Smooth muscle cell (in vitro differentiated cells): ENCODE data around the gene CDHR3. TPM values are rescaled to one million over a fixed set of nuclear protein-coding genes. Genes with fewer than 3 reads are reported as not detected.

Experiments
- DNase-seq: peaks from one replicate; lab custom pipeline; 2025; ENCODE audit not compliant: unreplicated experiment; lab: John Stamatoyannopoulos, UW
- H2AFZ ChIP-seq: fragments of 200-600 bp; sonication (generic); 2 replicates; pipeline ENCODE4 v1.6.0; 2016; ENCODE audit warnings: antibody characterized with exemption, low read depth, mild to moderate bottlenecking
- H3F3A ChIP-seq: fragments of 200-600 bp; sonication (generic); 2 replicates; pipeline ENCODE4 v1.6.0; 2017; ENCODE audit warnings: antibody characterized with exemption, low read depth
- H3K27ac ChIP-seq: fragments of 200-600 bp; sonication (generic); 2 replicates; pipeline ENCODE4 v1.5.1; 2016; ENCODE audit warnings: low read depth, mild to moderate bottlenecking
- H3K27me3 ChIP-seq: fragments of 200-600 bp; sonication (generic); 2 replicates; pipeline ENCODE4 v1.6.1; 2016; ENCODE audit warnings: low read depth, mild to moderate bottlenecking
- H3K36me3 ChIP-seq: fragments of 200-600 bp; sonication (generic); 2 replicates; pipeline ENCODE4 v1.5.1; 2016; ENCODE audit warnings: low read depth
- H3K4me1 ChIP-seq: fragments of 200-600 bp; sonication (generic); 2 replicates; pipeline ENCODE4 v1.5.1; 2016; ENCODE audit warnings: low read depth
- H3K4me2 ChIP-seq: fragments of 200-600 bp; sonication (generic); 2 replicates; pipeline ENCODE4 v1.6.0; 2016; ENCODE audit warnings: mild to moderate bottlenecking
- H3K4me3 ChIP-seq: fragments of 200-600 bp; sonication (generic); 2 replicates; pipeline ENCODE4 v1.5.1; 2016; ENCODE audit warnings: mild to moderate bottlenecking
- H3K79me2 ChIP-seq: fragments of 200-600 bp; sonication (generic); 2 replicates; pipeline ENCODE4 v1.6.0; 2016; ENCODE audit warnings: low read depth, mild to moderate bottlenecking
- H3K9ac ChIP-seq: fragments of 200-600 bp; sonication (generic); 2 replicates; pipeline ENCODE4 v1.6.0; 2016; ENCODE audit warnings: low read depth
- H3K9me3 ChIP-seq: fragments of 200-600 bp; sonication (generic); replicated peaks from 2 replicates; pipeline ENCODE4 v1.5.1; 2016; ENCODE audit warnings: low read depth
- H4K20me1 ChIP-seq: fragments of 200-600 bp; sonication (generic); 2 replicates; pipeline ENCODE4 v1.6.0; 2016; ENCODE audit warnings: low read depth
- WGBS: methylation state at CpG from one replicate; pipeline ENCODE4 v1.1.7; 2016; ENCODE audit warnings: low lambda C conversion rate; 5-methylcytosine and 5-hydroxymethylcytosine counted together
- polyA plus RNA-seq: library from polyadenylated mRNA; unstranded; fragments of >200 nt; fragmentation: Nextera tagmentation; extraction: Ambion mirVana; gene quantifications from 2 replicates; pipeline ENCODE4 v1.2.1, GENCODE V29; 2016
- total RNA-seq: library from RNA; depleted of rRNA; stranded (reverse); fragments of >200 nt; gene quantifications from 2 replicates; pipeline ENCODE4 v1.2.3, GENCODE V29; 2014
- TF ChIP-seq, protein P1 (sequence below): fragments of 200-600 bp; sonication (generic); IDR thresholded peaks from 2 replicates; pipeline ENCODE4 v1.5.1; 2017; ENCODE audit warnings: borderline replicate concordance, mild to moderate bottlenecking, antibody characterized with exemption; ENCODE audit not compliant: insufficient read depth, poor library complexity, severe bottlenecking

CDHR3 gene
- total and polyA plus RNA-seq, 2 experiments from 2014 or later = 0.31 to 1.7 TPM

DNA sequence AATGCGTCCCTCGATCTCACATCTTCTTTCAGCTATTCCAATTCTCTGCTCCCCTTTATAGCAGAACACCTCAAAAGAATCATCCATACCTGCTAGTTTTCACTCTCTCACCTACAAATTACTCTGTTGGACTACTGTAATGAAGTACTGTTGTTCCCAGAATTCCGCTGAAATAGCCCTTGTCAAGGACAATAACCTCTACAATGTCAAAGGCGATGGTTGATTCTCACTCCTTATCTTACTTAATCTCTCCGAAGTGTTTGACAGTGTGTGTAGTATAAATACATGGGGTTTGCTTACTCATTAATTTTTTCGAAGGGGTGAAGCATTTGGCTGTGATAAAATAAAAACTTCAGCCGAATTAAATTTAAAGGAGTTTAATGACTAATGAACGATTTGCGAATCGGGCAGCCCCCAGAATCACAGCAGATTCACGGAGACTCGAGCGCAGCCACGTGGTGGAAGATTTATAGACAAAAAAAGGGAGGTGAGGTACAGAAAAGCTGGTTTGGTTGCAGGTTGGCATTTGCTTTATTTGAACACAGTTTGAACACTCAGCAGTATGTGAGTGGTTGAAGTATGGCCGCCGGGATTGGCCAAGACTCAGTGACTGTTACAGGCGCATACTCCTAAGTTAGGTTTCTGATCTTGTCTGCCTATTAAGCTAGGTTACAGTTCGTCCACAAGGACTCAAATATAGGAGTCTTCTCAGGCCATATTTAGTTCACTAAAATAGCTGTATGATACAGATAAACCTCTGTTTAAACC lies 119.2 kb downstream of the CDHR3 start:
- Histone ChIP-seq H3K36me3 (no peaks in the 10 kb centered on the region), H3K79me2 (no peaks in the 10 kb centered on the region), H3K4me3 (no peak overlapping the region), H3K4me2 (no peak overlapping the region), H3K9me3 (no peaks in the 10 kb centered on the region), H3K4me1 (no peaks in the 10 kb centered on the region), H2AFZ (no peak overlapping the region), H3K27me3 (no peaks in the 10 kb centered on the region), H3K9ac (no peak overlapping the region), H3F3A (no peaks in the 10 kb centered on the region), H3K27ac (no peak overlapping the region), H4K20me1 (no peaks in the 10 kb centered on the region)
- TF ChIP-seq, protein P1, sequence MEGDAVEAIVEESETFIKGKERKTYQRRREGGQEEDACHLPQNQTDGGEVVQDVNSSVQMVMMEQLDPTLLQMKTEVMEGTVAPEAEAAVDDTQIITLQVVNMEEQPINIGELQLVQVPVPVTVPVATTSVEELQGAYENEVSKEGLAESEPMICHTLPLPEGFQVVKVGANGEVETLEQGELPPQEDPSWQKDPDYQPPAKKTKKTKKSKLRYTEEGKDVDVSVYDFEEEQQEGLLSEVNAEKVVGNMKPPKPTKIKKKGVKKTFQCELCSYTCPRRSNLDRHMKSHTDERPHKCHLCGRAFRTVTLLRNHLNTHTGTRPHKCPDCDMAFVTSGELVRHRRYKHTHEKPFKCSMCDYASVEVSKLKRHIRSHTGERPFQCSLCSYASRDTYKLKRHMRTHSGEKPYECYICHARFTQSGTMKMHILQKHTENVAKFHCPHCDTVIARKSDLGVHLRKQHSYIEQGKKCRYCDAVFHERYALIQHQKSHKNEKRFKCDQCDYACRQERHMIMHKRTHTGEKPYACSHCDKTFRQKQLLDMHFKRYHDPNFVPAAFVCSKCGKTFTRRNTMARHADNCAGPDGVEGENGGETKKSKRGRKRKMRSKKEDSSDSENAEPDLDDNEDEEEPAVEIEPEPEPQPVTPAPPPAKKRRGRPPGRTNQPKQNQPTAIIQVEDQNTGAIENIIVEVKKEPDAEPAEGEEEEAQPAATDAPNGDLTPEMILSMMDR = no peak
- 95% methylated on average over 18 of the region's 18 CpGs for WGBS
- no peak for DNase-seq

Other genes with a start within 250 kb of the CDHR3 start
- 3.3 and 16.3 TPM in 2 replicates for gene ATXN7L1, start 86.7 kb upstream of the CDHR3 start, total RNA-seq
- gene ATXN7L1, start 86.7 kb upstream of the CDHR3 start, polyA plus RNA-seq = 4.4 and 7.3 TPM in 2 replicates
- 93.3 and 107 TPM in 2 replicates for gene SYPL1, start 149.0 kb downstream of the CDHR3 start, total RNA-seq
- gene SYPL1, start 149.0 kb downstream of the CDHR3 start, polyA plus RNA-seq = 75.2 and 96.0 TPM in 2 replicates